Cardiac ventricle fibroblast (primary cell): Measurements from ENCODE around the gene DMRTC1B. TPM values are rescaled to one million over a fixed set of nuclear protein-coding genes. Genes with fewer than 3 reads are reported as not detected.

Source experiments
- total RNA-seq: library from RNA; depleted of rRNA; stranded (reverse); fragments of >200 nt; gene quantifications from 2 replicates; pipeline ENCODE4 v1.2.3, GENCODE V29; 2015

DMRTC1B gene, protein sequence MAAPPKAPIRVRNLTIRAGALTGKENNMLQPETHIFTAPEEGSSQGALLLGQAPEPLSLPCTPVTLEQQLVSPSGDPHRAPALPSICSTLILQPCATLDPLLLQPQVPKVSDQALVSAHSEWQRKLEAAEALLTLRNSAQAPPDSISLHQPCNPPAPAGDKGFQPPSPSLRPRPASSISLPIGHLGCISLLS
- not detected in 2 replicates for total RNA-seq

DNA sequence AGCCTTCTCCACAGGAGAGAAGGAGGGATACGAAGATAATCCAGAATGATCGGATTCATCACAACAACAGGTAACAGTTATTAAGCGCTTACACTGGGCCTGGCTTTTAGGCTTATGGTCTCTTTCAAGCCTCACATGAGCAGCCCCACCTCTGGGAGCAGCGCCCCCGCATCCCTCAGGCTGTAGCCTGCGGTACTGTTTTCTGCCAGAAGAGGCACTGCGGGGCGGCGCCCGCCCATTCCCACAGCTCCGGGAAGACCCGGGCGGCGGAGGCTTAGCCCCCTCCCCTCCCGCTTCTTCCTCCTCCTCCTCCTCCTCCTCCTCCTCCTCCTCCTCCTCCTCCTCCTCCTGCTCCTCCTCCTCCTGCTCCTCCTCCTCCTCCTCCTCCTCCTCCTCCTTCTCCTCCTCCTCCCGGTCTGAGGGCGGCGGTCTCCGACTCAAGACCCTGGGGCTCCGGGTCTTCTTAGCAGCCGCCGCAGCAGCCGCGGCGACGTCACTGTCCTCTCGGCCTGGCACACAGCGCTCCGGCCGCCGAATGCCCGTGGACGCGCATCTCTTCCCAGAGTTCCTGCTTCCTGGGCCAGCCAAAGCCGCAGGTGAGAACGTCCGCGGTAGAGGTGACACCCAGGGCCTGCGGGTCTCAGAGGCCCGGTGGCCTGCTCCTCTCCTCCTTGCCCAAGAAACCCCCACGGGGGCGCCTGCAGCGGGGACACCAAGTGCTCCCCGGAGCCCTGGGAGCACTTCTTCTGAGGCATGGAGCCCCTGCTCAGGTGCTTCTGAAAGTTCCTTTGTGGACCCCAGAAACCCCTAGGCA is at the start of gene DMRTC1B:
Gene DMRTC1B, plus strand, starts transcription at position 238 of the 814 bp plus-strand sequence. CDS start 68,246 bp downstream, outside the sequence.

DNA sequence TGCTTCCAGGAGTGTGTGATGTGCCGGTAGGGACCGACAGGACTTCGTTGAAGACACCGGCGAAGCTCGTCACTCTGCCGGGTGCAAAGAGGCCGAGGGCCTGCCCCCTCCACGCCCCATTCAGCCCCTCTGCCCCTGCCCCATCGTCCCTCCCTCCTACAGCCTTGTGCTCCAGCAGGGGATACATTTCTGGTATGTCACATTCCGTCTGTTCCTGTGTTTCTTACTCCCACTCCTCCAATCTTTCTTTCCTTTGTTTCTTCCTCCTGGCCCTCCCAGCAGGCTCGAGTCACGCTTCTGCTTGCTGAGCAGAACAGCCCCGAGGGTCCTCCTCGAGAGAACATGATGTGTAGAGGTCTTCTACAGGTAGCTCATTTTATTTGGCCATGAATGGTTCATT is 5.9 kb downstream of the DMRTC1B start, which contains the start of gene FAM236B:
Gene FAM236B, minus strand, starts transcription at position 101 of the 400 bp plus-strand sequence. Its CDS starts 100 bp downstream, at position 1.

DNA sequence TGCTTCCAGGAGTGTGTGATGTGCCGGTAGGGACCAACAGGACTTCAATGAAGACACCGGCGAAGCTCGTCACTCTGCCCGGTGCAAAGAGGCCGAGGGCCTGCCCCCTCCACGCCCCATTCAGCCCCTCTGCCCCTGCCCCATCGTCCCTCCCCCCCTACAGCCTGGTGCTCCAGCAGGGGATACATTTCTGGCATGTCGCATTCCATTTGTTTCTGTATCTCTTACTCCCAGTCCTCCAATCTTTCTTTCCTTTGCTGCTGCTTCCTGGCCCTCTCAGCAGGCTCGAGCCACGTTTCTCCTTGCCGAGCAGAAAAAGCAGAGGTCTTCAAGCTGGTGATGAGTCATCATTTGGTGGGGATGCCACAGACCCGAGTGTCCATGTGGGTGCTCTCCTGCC is 31.4 kb downstream of the DMRTC1B start, which contains the start of gene FAM236D:
Gene FAM236D, minus strand, starts transcription at position 101 of the 400 bp plus-strand sequence. Its CDS starts 100 bp downstream, at position 1.

Other genes starting within 250 kb of the DMRTC1B start
- 18.1 and 24.1 TPM in 2 replicates for gene HDAC8, start 204.0 kb upstream of the DMRTC1B start, total RNA-seq
- 9.4 and 10.2 TPM in 2 replicates for gene PHKA1, start 62.6 kb upstream of the DMRTC1B start, total RNA-seq
- gene FAM236B, start 5.8 kb downstream of the DMRTC1B start, total RNA-seq = not detected in 2 replicates
- not detected in 2 replicates for gene FAM236D, start 31.3 kb downstream of the DMRTC1B start, total RNA-seq
- not detected in 2 replicates for gene FAM236C, start 135.7 kb downstream of the DMRTC1B start, total RNA-seq
- gene FAM236A, start 161.3 kb downstream of the DMRTC1B start, total RNA-seq = not detected in 2 replicates
- gene DMRTC1, start 166.9 kb downstream of the DMRTC1B start, total RNA-seq = not detected in 2 replicates
- gene PABPC1L2B, start 226.0 kb downstream of the DMRTC1B start, total RNA-seq = not detected in 2 replicates